Osteocyte (in vitro differentiated cells): ENCODE measurements around the gene DDX18. TPM values are rescaled to one million over a fixed set of nuclear protein-coding genes. Genes with fewer than 3 reads are reported as not detected.

Source experiments
- DNase-seq: peaks from one replicate; pipeline ENCODE4 v3.0.0; 2021; ENCODE audit warnings: mixed read lengths; ENCODE audit not compliant: unreplicated experiment; ENCODE audit errors: extremely low spot score
- H3K27ac Mint-ChIP-seq: one replicate; pipeline ENCODE4 v1.8.0; 2021; ENCODE audit warnings: mild to moderate bottlenecking, mixed read lengths; ENCODE audit not compliant: unreplicated experiment
- H3K27me3 Mint-ChIP-seq: one replicate; pipeline ENCODE4 v1.8.0; 2021; ENCODE audit warnings: mixed read lengths; ENCODE audit not compliant: unreplicated experiment
- H3K36me3 Mint-ChIP-seq: one replicate; pipeline ENCODE4 v1.8.0; 2021; ENCODE audit warnings: mixed read lengths; ENCODE audit not compliant: unreplicated experiment
- H3K4me1 Mint-ChIP-seq: one replicate; pipeline ENCODE4 v1.8.0; 2021; ENCODE audit warnings: mixed read lengths; ENCODE audit not compliant: unreplicated experiment
- H3K4me3 Mint-ChIP-seq: one replicate; pipeline ENCODE4 v1.8.0; 2021; ENCODE audit warnings: mild to moderate bottlenecking, moderate library complexity, mixed read lengths; ENCODE audit not compliant: unreplicated experiment
- H3K9me3 Mint-ChIP-seq: one replicate; pipeline ENCODE4 v1.8.0; 2021; ENCODE audit warnings: mixed read lengths; ENCODE audit not compliant: unreplicated experiment
- CTCF ChIP-seq: fragments of 200-600 bp; sonication (generic); IDR thresholded peaks from 2 replicates; pipeline ENCODE4 v1.5.0; 2021; ENCODE audit warnings: antibody characterized with exemption, mild to moderate bottlenecking, moderate library complexity
- total RNA-seq: library from RNA; stranded (reverse); gene quantifications from 2 replicates; pipeline ENCODE4 v1.2.1, GENCODE V29; 2021

The DDX18 gene
- total RNA-seq, 1 donor from 2014 or later = 49.4 TPM

DNA sequence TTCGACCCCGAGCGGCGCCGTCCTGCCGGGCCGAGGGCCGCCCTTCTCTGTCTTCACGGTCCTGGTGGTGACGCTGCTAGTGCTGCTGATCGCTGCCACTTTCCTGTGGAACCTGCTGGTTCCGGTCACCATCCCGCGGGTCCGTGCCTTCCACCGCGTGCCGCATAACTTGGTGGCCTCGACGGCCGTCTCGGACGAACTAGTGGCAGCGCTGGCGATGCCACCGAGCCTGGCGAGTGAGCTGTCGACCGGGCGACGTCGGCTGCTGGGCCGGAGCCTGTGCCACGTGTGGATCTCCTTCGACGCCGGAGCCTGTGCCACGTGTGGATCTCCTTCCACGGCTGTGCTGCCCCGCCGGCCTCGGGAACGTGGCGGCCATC is 45.0 kb downstream of the DDX18 start:
- no peak for TF ChIP-seq CTCF
- no peak overlapping the region for H3K4me3 Mint-ChIP-seq
- no peaks in the 10 kb centered on the region for H3K27me3 Mint-ChIP-seq
- peaks cover 14% of the 10 kb centered on the region for H3K4me1 Mint-ChIP-seq
- no peaks in the 10 kb centered on the region for H3K36me3 Mint-ChIP-seq
- H3K9me3 Mint-ChIP-seq = no peaks in the 10 kb centered on the region
- H3K27ac Mint-ChIP-seq = no peak overlapping the region
- DNase-seq = no peak

DNA sequence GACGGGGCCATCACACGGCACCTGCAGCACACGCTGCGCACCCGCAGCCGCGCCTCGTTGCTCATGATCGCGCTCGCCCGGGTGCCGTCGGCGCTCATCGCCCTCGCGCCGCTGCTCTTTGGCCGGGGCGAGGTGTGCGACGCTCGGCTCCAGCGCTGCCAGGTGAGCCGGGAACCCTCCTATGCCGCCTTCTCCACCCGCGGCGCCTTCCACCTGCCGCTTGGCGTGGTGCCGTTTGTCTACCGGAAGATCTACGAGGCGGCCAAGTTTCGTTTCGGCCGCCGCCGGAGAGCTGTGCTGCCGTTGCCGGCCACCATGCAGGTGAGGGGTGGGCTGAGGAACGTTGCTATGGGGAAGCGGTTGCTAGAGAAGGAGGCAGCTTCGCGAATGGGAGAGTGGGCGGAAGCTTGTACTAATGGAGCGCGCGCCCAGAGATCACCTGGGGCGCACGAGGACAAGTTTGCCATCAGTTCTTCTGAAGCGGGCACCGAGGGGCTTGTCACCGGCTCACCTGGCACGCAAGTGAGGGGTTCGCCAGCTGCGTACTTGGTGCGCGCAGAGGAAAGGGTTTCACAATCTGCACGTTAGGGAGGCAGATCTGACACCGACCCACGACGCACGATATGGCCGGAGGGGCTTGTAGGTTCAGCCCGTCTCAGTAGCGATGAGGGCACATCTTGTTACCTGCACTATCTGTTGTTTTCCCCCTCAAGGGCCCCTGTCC is 45.6 kb downstream of the DDX18 start:
- no peak overlapping the region for H3K4me3 Mint-ChIP-seq
- no peaks in the 10 kb centered on the region for H3K36me3 Mint-ChIP-seq
- H3K9me3 Mint-ChIP-seq = no peaks in the 10 kb centered on the region
- peaks cover 12% of the 10 kb centered on the region for H3K4me1 Mint-ChIP-seq
- H3K27me3 Mint-ChIP-seq = no peaks in the 10 kb centered on the region
- H3K27ac Mint-ChIP-seq = no peak overlapping the region
- no peak for DNase-seq
- TF ChIP-seq CTCF = no peak

DNA sequence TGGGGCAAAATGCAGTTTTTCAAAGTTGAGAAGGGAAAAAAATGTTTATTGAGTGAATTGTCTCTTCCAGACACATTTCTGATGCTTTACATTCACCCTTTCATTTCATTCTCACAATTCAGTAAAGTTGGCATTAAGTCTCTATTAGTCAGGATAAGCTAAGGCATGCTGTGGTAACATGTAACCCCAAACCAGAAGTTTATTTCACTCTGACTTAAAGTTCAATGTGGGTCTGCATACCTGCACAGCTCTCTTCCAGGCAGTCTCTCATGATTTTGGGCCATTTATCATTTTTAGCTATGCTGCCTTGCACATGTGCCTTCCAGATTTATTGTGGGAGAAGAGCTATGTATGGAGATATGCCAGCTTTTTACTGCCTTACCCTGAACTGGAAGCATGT is 48.0 kb downstream of the DDX18 start:
- peaks cover 9% of the 10 kb centered on the region for H3K27me3 Mint-ChIP-seq
- H3K4me1 Mint-ChIP-seq = no peaks in the 10 kb centered on the region
- no peak overlapping the region for H3K27ac Mint-ChIP-seq
- H3K4me3 Mint-ChIP-seq = no peak overlapping the region
- H3K36me3 Mint-ChIP-seq = no peaks in the 10 kb centered on the region
- no peak for DNase-seq
- H3K9me3 Mint-ChIP-seq = no peaks in the 10 kb centered on the region
- TF ChIP-seq CTCF = no peak

GRCh38 chr2:117875786-117876185 is 61.3 kb downstream of the DDX18 start:
- peaks cover 34% of the 10 kb centered on the region for H3K27me3 Mint-ChIP-seq
- H3K9me3 Mint-ChIP-seq = no peaks in the 10 kb centered on the region
- TF ChIP-seq CTCF = no peak
- no peaks in the 10 kb centered on the region for H3K4me1 Mint-ChIP-seq
- no peak for DNase-seq
- H3K27ac Mint-ChIP-seq = no peak overlapping the region
- H3K4me3 Mint-ChIP-seq = no peak overlapping the region
- no peaks in the 10 kb centered on the region for H3K36me3 Mint-ChIP-seq

DNA sequence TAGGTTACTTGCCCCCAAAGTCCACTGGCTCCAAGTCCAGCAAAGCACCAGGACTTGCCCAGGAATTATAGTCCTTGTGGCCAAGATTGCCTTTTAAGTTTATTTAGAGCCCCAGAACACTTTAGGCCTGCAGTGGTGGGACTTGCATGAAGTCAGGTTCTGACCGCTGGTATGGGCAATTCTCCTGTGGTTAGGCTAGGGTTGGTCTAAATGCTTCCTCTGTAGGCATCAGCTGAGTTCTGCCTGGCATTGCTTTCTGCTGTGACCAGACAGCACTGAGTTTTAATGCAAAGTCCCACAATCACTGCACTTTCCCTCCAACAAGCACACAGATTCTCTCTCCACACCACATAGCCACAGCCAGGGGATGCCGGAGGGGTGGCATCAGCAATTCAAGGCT is 64.5 kb downstream of the DDX18 start:
- no peak for DNase-seq
- Mint-ChIP-seq H3K36me3 (no peaks in the 10 kb centered on the region), H3K27ac (no peak overlapping the region), H3K4me1 (no peaks in the 10 kb centered on the region), H3K27me3 (peaks cover 41% of the 10 kb centered on the region), H3K4me3 (no peak overlapping the region), H3K9me3 (no peaks in the 10 kb centered on the region)
- TF ChIP-seq CTCF = no peak

Other genes starting within 250 kb of the DDX18 start
- gene CCDC93, start 199.4 kb downstream of the DDX18 start, total RNA-seq = 23.3 and 26.9 TPM in 2 replicates